Colonic mucosa (tissue), 4 donors: ENCODE data around the gene LRP1B. TPM values are rescaled to one million over a fixed set of nuclear protein-coding genes. Genes with fewer than 3 reads are reported as not detected.

Experiments used
- DNase-seq: peaks from one replicate; pipeline ENCODE4 v3.0.0-alpha.2; 2020
- H3K27ac ChIP-seq: fragments of 200-600 bp; one replicate; pipeline ENCODE4 v1.8.0; 2021
- H3K27me3 ChIP-seq: fragments of 200-600 bp; one replicate; pipeline ENCODE4 v1.8.0; 2021
- H3K36me3 ChIP-seq: fragments of 200-600 bp; one replicate; pipeline ENCODE4 v1.8.0; 2021
- H3K4me1 ChIP-seq: fragments of 200-600 bp; one replicate; pipeline ENCODE4 v1.8.0; 2021; ENCODE audit warnings: mild to moderate bottlenecking
- H3K4me3 ChIP-seq: fragments of 200-600 bp; one replicate; pipeline ENCODE4 v1.8.0; 2021
- H3K9ac ChIP-seq, 2 donors: one replicate each; pipeline ENCODE4 v1.7.0; 2013; ENCODE audit warnings: control low read depth in 2 of 2, low read depth in 2 of 2, low read length in 2 of 2
- H3K9me3 ChIP-seq: fragments of 200-600 bp; one replicate; pipeline ENCODE4 v1.8.0; 2021
- intact Hi-C: fragments of 100-400 bp; cut with DNase I; formaldehyde crosslinking; loops from one replicate; pipeline ENCODE4 v1.14.1; 2022
- total RNA-seq, 2 donors: library from RNA; stranded (reverse); fragmentation: NEBNext Ultra II Directional in 1 of 2; extraction: Animal tissue kit (Norgen Biotek cat#: 25700) in 1 of 2; gene quantifications; one replicate each; pipeline ENCODE4 v1.2.1, GENCODE V29; 2021
- TF ChIP-seq, protein P1 (sequence below): fragments of 200-600 bp; IDR thresholded peaks from one replicate; pipeline ENCODE4 v1.8.0; 2022; ENCODE audit warnings: antibody characterized with exemption, mild to moderate bottlenecking
- donor health status: healthy.
- donor health status: DM: no; HTN: no; CAD: no.
- donor health status: DM: no; HTN: no; CAD: no.

LRP1B gene
- total RNA-seq, 2 donors from 2014 or later = 0.10 to 0.19 TPM

DNA sequence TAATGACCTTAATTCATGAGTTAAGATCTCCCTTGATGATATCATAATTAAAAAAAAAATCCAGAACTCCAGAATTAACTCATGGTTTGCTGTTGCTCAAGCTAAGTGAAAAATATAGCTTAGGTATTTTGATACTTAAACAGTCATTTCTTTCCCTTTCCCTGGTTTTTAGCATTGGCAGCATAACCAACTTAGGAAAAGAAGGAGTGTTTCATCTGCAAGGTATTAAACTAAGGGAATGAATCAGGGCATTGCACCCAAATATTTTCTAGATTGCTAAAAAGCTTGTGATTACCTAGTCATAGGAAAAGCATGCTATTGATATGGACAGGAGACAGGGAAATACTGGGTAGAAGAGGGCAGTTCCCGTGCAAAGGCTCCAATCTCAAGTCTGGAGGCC, 207.2 kb downstream of the LRP1B start:
- no peaks in the 10 kb centered on the region for H3K27me3 ChIP-seq
- no peaks in the 10 kb centered on the region for H3K36me3 ChIP-seq
- H3K4me3 ChIP-seq = no peak overlapping the region
- no peak overlapping the region for H3K27ac ChIP-seq
- TF ChIP-seq, protein P1, sequence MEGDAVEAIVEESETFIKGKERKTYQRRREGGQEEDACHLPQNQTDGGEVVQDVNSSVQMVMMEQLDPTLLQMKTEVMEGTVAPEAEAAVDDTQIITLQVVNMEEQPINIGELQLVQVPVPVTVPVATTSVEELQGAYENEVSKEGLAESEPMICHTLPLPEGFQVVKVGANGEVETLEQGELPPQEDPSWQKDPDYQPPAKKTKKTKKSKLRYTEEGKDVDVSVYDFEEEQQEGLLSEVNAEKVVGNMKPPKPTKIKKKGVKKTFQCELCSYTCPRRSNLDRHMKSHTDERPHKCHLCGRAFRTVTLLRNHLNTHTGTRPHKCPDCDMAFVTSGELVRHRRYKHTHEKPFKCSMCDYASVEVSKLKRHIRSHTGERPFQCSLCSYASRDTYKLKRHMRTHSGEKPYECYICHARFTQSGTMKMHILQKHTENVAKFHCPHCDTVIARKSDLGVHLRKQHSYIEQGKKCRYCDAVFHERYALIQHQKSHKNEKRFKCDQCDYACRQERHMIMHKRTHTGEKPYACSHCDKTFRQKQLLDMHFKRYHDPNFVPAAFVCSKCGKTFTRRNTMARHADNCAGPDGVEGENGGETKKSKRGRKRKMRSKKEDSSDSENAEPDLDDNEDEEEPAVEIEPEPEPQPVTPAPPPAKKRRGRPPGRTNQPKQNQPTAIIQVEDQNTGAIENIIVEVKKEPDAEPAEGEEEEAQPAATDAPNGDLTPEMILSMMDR = no peak
- H3K9ac ChIP-seq = no peak overlapping the region
- no peaks in the 10 kb centered on the region for H3K9me3 ChIP-seq
- intact Hi-C loops = no loop called here
- no peaks in the 10 kb centered on the region for H3K4me1 ChIP-seq
- DNase-seq = no peak

GRCh38 chr2:141911485-141912066, 219.2 kb downstream of the LRP1B start:
- Histone ChIP-seq H3K36me3 (no peaks in the 10 kb centered on the region), H3K9me3 (no peaks in the 10 kb centered on the region), H3K27me3 (no peaks in the 10 kb centered on the region), H3K9ac (no peak overlapping the region), H3K4me3 (no peak overlapping the region), H3K27ac (no peak overlapping the region), H3K4me1 (no peaks in the 10 kb centered on the region)
- no peak for DNase-seq
- TF ChIP-seq, protein P1 = peak; percentile 24
- intact Hi-C loops = no loop called here

- DNase-seq = no peak
- H3K27me3 ChIP-seq = no peaks in the 10 kb centered on the region
- no peaks in the 10 kb centered on the region for H3K36me3 ChIP-seq
- H3K27ac ChIP-seq = no peak overlapping the region
- TF ChIP-seq, protein P1 = no peak
- no peaks in the 10 kb centered on the region for H3K4me1 ChIP-seq
- H3K9me3 ChIP-seq = no peaks in the 10 kb centered on the region
- H3K4me3 ChIP-seq = no peak overlapping the region
- no peak overlapping the region for H3K9ac ChIP-seq
- intact Hi-C loops = no loop called here
Observed at GRCh38 chr2:141906678-141907077, 224.1 kb downstream of the LRP1B start.

DNA sequence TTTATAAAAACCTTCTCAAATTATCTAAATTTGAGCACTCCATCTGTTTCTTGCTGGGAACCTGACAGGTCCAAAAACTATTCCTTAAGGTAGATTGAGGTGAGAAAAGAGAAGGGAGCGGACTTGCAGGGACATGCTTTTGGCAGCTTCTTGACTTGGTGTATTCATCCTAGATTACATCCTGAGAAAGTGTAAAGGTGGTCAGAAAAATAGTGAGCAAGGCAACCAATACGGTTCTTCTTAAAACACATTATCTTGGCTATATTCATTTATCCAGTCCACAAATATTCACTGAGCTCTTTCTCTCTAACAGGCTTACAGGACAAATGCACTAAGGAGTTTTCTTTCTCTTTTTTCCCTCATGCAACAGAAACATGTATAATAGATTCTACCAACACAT, 230.0 kb downstream of the LRP1B start:
- Histone ChIP-seq H3K27ac (no peak overlapping the region), H3K4me1 (no peaks in the 10 kb centered on the region), H3K9me3 (no peaks in the 10 kb centered on the region), H3K27me3 (no peaks in the 10 kb centered on the region), H3K36me3 (no peaks in the 10 kb centered on the region), H3K9ac (no peak overlapping the region), H3K4me3 (no peak overlapping the region)
- DNase-seq = no peak
- intact Hi-C loops = no loop called here
- TF ChIP-seq, protein P1 = no peak

DNA sequence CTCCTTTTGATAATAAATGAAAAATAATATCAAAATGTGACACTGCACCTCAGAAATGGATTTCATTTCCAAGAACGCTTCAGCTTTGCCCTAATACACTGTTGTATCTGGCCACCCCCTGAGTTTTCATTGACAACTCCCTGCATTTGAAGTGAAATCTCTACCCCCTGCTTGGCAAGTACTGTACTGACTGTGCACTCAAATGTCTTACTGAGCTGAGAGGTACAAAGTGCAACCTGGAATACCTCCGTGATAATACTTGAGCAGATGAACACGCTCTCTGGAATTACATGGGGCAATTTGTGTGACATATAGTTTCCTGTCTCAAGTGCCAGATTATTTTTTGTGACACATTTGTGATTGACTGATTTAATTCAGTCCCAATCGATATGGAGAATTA, 231.1 kb downstream of the LRP1B start:
- Histone ChIP-seq H3K36me3 (no peaks in the 10 kb centered on the region), H3K4me1 (no peaks in the 10 kb centered on the region), H3K4me3 (no peak overlapping the region), H3K9me3 (no peaks in the 10 kb centered on the region), H3K9ac (no peak overlapping the region), H3K27me3 (no peaks in the 10 kb centered on the region), H3K27ac (no peak overlapping the region)
- intact Hi-C loops = no loop called here
- TF ChIP-seq, protein P1 = no peak
- no peak for DNase-seq
